Ectodermal cell (in vitro differentiated cells): Measurements from ENCODE around the gene TNFRSF13B.

ENCODE experiments used
- H3K27ac ChIP-seq: 2 replicates; pipeline ENCODE4 v1.7.0; 2013; ENCODE audit warnings: mild to moderate bottlenecking, low read depth, low read length; ENCODE audit not compliant: insufficient read depth, poor library complexity, severe bottlenecking
- H3K27me3 ChIP-seq: 2 replicates; pipeline ENCODE4 v1.7.0; 2013; ENCODE audit warnings: mild to moderate bottlenecking, low read length; ENCODE audit not compliant: insufficient read depth, control insufficient read depth, poor library complexity, severe bottlenecking
- H3K36me3 ChIP-seq: one replicate; pipeline ENCODE4 v1.7.0; 2013; ENCODE audit warnings: low read length; ENCODE audit not compliant: control insufficient read depth, insufficient read depth
- H3K4me1 ChIP-seq: one replicate; pipeline ENCODE4 v1.7.0; 2013; ENCODE audit warnings: low read length; ENCODE audit not compliant: control insufficient read depth, insufficient read depth
- H3K4me3 ChIP-seq: 2 replicates; pipeline ENCODE4 v1.7.0; 2013; ENCODE audit warnings: low read depth, low read length, control low read depth; ENCODE audit not compliant: insufficient read depth
- H3K9me3 ChIP-seq: 2 replicates; pipeline ENCODE4 v1.7.0; 2013; ENCODE audit warnings: mild to moderate bottlenecking, low read length, moderate library complexity; ENCODE audit not compliant: control insufficient read depth
- WGBS, 2 experiments: methylation state at CpG; one replicate each; pipeline ENCODE4 v1.1.7; 2013; ENCODE audit warnings: missing lambda C conversion rate in 2 of 2; 5-methylcytosine and 5-hydroxymethylcytosine counted together

TNFRSF13B gene

DNA sequence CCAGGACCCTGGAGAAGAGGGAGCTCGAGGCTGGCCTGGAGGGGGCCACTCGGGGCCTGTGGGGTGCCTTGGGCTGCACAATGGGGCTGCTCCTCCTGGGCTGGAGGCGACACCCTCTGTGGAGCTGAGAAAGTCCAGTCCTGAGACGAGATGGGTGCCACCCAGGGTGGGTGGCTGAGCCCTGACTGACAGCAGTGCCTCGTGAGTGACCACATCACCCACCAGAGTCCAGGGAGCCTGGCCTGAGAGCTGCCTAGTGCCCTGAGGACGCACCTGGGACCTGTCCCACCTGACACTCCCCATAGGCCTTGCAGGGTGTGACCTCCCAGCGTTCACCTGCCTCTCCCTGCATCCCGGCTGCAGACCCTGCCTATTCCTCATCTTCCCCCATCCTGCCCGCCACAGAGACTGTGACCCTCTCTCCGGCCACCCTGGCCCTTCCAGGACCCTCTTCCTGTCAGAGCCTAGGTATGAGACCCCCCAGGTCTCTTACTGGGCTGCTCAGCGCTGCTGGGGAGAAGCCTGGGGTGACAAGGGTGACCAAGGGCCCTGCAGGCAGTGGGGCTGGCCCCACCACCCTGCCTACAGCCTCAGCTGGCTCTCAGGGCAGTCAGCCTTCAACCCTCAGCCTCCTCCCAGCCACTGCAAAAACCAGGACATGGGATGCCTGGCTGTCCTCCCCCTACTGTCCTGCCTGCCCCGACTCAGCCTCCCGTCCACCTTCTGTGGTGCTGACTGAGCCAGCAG lies 41.2 kb downstream of the TNFRSF13B start:
- Histone ChIP-seq H3K9me3 (no peaks in the 10 kb centered on the region), H3K4me1 (no peaks in the 10 kb centered on the region), H3K27me3 (no peaks in the 10 kb centered on the region), H3K36me3 (no peaks in the 10 kb centered on the region), H3K4me3 (no peak overlapping the region), H3K27ac (no peak overlapping the region)
- 87 to 91% methylated on average over 13 of the region's 13 CpGs for WGBS, 2 experiments

DNA sequence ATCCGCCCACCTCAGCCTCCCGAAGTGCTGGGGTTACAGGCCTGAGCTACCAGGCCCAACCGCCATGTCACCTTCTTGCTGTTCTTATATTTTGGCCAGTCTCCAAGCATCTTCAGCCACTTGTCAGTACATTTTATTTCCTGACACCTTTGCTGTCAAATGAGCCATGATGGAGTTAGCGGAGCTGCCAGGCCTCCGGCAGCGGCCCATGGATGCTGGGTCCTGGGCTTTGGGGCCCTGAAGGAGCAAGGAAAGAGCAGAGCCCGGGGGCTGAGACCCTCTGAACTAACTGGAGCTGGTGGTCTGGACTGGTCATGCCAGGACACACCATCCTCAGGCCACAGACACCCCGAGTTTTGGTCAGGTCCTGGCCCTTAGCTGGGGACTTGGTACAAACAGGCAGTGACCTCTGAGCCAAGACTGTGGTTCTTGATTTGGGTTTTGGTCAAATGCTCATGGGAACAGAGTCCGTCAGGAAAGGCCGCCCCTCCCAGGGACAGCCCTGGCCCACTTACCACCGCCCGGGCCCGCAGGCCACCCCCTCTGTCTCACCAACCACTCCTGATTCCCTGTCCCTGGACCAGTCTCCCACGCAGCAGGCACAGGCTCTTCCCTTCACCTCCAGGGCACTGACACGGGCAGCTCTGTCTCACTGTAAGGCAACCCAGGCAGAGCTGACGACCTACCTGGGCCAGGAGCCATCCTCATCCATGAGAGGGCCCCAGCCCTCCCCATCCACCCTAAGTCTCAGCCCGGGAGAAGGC lies 42.0 kb downstream of the TNFRSF13B start:
- Histone ChIP-seq H3K4me1 (no peaks in the 10 kb centered on the region), H3K27ac (no peak overlapping the region), H3K27me3 (no peaks in the 10 kb centered on the region), H3K36me3 (no peaks in the 10 kb centered on the region), H3K4me3 (no peak overlapping the region), H3K9me3 (no peaks in the 10 kb centered on the region)
- 92 to 94% methylated on average over 17 of the region's 17 CpGs for WGBS, 2 experiments

DNA sequence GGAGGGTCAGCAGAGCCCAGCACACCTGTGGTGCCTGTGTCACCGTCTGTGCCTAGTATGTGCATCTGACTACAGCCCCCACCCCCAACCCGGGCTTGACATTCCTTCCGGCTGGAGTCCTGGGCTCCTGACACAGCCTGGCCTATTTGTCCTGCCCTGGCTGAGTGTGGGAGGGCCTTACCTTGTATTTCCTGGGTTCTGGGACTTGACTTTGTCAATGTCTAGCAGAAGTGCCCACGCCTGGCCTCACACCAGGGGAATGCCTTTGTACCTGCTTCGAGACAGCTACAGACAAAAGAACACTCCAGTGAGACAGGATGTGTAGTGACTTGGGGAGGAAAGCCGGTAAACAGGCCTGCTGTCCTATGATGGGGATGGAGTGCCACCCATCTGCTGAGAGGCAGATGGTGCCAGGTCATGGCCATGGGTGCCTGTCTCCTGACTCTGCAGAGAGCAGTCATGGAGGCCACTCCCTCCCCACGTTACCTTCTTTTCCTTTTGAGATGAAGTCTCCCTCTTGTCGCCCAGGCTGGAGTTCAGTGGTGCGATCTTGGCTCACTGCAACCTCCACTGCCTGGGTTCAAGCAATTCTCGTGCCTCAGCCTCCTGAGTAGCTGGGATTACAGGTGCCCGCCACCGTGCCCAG lies 42.8 kb downstream of the TNFRSF13B start:
- WGBS, 2 experiments, result 80 to 86% methylated on average over 12 of the region's 12 CpGs
- Histone ChIP-seq H3K4me1 (no peaks in the 10 kb centered on the region), H3K4me3 (no peak overlapping the region), H3K36me3 (no peaks in the 10 kb centered on the region), H3K9me3 (no peaks in the 10 kb centered on the region), H3K27ac (no peak overlapping the region), H3K27me3 (no peaks in the 10 kb centered on the region)

DNA sequence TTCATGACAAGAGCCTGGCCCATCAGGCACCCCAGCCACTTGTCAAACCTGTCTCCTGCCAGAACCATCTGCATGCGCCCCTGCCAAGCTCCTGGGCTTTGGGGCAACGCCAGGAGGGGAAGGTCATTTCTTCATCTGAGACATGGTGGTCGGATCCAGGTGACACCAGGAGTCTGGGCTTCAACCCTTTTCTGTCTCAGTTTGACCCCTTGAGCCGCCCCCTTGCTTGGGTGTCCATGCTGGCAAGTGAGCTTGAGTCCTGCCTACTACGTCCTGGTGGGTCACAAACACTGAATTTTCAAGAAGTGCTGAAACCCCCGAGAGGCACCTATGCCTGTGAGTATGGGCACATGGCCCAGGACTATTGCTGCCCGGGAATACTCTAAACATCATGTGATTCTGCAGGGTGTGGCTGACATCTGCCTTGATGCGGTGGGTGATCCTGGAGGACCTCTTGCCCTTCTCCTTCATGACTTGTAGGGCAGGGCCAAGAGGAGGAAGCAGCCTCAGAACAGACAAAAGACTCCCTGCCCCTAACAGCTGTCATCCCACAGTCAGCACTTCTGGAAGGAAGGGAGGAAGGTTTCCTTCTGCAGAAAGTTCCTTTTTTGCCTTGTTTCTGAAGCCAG lies 43.4 kb downstream of the TNFRSF13B start:
- Histone ChIP-seq H3K27ac (no peak overlapping the region), H3K4me1 (no peaks in the 10 kb centered on the region), H3K9me3 (no peaks in the 10 kb centered on the region), H3K4me3 (no peak overlapping the region), H3K36me3 (no peaks in the 10 kb centered on the region), H3K27me3 (no peaks in the 10 kb centered on the region)
- WGBS, 2 experiments, result 93% methylated on average over 8 of the region's 8 CpGs

GRCh38 chr17:16927641-16928321 lies 44.1 kb downstream of the TNFRSF13B start:
- no peaks in the 10 kb centered on the region for H3K27me3 ChIP-seq
- no peaks in the 10 kb centered on the region for H3K4me1 ChIP-seq
- H3K36me3 ChIP-seq, result no peaks in the 10 kb centered on the region
- no peaks in the 10 kb centered on the region for H3K9me3 ChIP-seq
- 90 to 92% methylated on average over 18 of the region's 18 CpGs for WGBS, 2 experiments
- no peak overlapping the region for H3K27ac ChIP-seq
- no peak overlapping the region for H3K4me3 ChIP-seq

GRCh38 chr17:16926571-16927451 lies 45.1 kb downstream of the TNFRSF13B start:
- Histone ChIP-seq H3K4me1 (no peaks in the 10 kb centered on the region), H3K36me3 (no peaks in the 10 kb centered on the region), H3K27ac (no peak overlapping the region), H3K4me3 (no peak overlapping the region), H3K9me3 (no peaks in the 10 kb centered on the region), H3K27me3 (no peaks in the 10 kb centered on the region)
- WGBS, 2 experiments, result 91% methylated on average over 18 of the region's 18 CpGs

DNA sequence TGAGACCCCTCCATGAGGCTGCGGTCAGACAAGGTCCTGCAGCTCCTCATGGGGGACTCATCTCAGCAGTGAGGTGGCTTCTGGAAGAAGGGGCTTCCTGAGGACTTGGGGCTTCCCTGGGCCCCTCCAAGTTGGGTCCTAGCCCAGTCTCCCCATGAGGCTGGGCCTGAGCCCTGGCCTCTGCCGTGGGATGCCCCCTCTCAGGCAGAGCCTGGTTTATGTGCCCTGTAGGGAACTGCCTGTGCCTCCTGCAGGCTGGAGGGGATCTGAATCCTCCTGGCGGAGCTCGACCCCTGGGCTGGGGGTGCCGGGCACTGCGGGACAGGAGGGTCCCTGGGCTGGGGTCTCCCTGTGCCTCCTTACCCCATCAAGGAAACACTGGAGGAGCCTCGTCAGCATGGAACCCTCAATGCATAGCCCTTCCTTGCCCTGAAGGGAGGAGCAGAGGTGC lies 45.8 kb downstream of the TNFRSF13B start:
- no peaks in the 10 kb centered on the region for H3K27me3 ChIP-seq
- H3K4me3 ChIP-seq, result no peak overlapping the region
- no peak overlapping the region for H3K27ac ChIP-seq
- H3K36me3 ChIP-seq, result no peaks in the 10 kb centered on the region
- no peaks in the 10 kb centered on the region for H3K9me3 ChIP-seq
- WGBS, 2 experiments, result 94% methylated on average over 7 of the region's 7 CpGs
- H3K4me1 ChIP-seq, result no peaks in the 10 kb centered on the region

- Histone ChIP-seq H3K4me3 (no peak overlapping the region), H3K27me3 (no peaks in the 10 kb centered on the region), H3K27ac (no peak overlapping the region), H3K36me3 (no peaks in the 10 kb centered on the region), H3K4me1 (no peaks in the 10 kb centered on the region), H3K9me3 (no peaks in the 10 kb centered on the region)
- 92 to 97% methylated on average over 15 of the region's 15 CpGs for WGBS, 2 experiments
Observed at GRCh38 chr17:16925461-16926060, 46.4 kb downstream of the TNFRSF13B start.
